Hepatocyte (in vitro differentiated cells): ENCODE results near the gene TMEFF1. TPM values are rescaled to one million over a fixed set of nuclear protein-coding genes. Genes with fewer than 3 reads are reported as not detected.

Experiments
- DNase-seq: peaks from one replicate; pipeline ENCODE4 v3.0.0-alpha.2; 2016; ENCODE audit warnings: low spot score
- H2AFZ ChIP-seq: fragments of 200-600 bp; sonication (generic); 2 replicates; pipeline ENCODE4 v1.6.0; 2016; ENCODE audit warnings: antibody characterized with exemption, mild to moderate bottlenecking
- H3K27ac ChIP-seq: fragments of 200-600 bp; sonication (generic); 2 replicates; pipeline ENCODE4 v1.5.1; 2016; ENCODE audit warnings: mild to moderate bottlenecking
- H3K27me3 ChIP-seq: fragments of 200-600 bp; sonication (generic); 2 replicates; pipeline ENCODE4 v1.6.1; 2016
- H3K36me3 ChIP-seq: fragments of 200-600 bp; sonication (generic); replicated peaks from 2 replicates; pipeline ENCODE4 v1.5.1; 2016; ENCODE audit warnings: low read depth; ENCODE audit not compliant: insufficient read depth
- H3K4me1 ChIP-seq: fragments of 200-600 bp; sonication (generic); 2 replicates; pipeline ENCODE4 v1.5.1; 2016; ENCODE audit warnings: mild to moderate bottlenecking, moderate library complexity; ENCODE audit not compliant: insufficient read depth
- H3K4me2 ChIP-seq: fragments of 200-600 bp; sonication (generic); 2 replicates; pipeline ENCODE4 v1.6.0; 2016
- H3K4me3 ChIP-seq: fragments of 200-600 bp; sonication (generic); 2 replicates; pipeline ENCODE4 v1.5.1; 2016; ENCODE audit warnings: mild to moderate bottlenecking
- H3K79me2 ChIP-seq: fragments of 200-600 bp; sonication (generic); 2 replicates; pipeline ENCODE4 v1.6.0; 2017; ENCODE audit warnings: mild to moderate bottlenecking
- H3K9me2 ChIP-seq: fragments of 200-600 bp; sonication (generic); replicated peaks from 2 replicates; pipeline ENCODE4 v1.6.0; 2017; ENCODE audit warnings: mild to moderate bottlenecking; ENCODE audit not compliant: insufficient read depth
- H3K9me3 ChIP-seq: fragments of 200-600 bp; sonication (generic); 2 replicates; pipeline ENCODE4 v1.5.1; 2016; ENCODE audit warnings: low read depth, mild to moderate bottlenecking
- H4K20me1 ChIP-seq: fragments of 200-600 bp; sonication (generic); 2 replicates; pipeline ENCODE4 v1.6.0; 2016; ENCODE audit warnings: mild to moderate bottlenecking; ENCODE audit not compliant: insufficient read depth, poor library complexity, severe bottlenecking
- EZH2 ChIP-seq: fragments of 200-600 bp; sonication (generic); IDR thresholded peaks from 2 replicates; pipeline ENCODE4 v1.6.1; 2016; ENCODE audit warnings: antibody characterized with exemption, mild to moderate bottlenecking, borderline replicate concordance
- EZH2phosphoT487 ChIP-seq: fragments of 200-600 bp; sonication (generic); IDR thresholded peaks from one replicate; pipeline ENCODE4 v1.6.1; 2018; ENCODE audit warnings: antibody characterized with exemption, mild to moderate bottlenecking, low read depth, moderate library complexity; ENCODE audit not compliant: unreplicated experiment, severe bottlenecking
- WGBS: methylation state at CpG from one replicate; pipeline ENCODE4 v1.1.6; 2016; ENCODE audit warnings: low lambda C conversion rate; ENCODE audit errors: missing lambda C conversion rate; 5-methylcytosine and 5-hydroxymethylcytosine counted together
- polyA plus RNA-seq: library from polyadenylated mRNA; unstranded; fragments of >200 nt; fragmentation: Nextera tagmentation; extraction: Ambion mirVana; gene quantifications from 2 replicates; pipeline ENCODE4 v1.2.1, GENCODE V29; 2016
- total RNA-seq: library from RNA; depleted of rRNA; stranded (reverse); fragments of >200 nt; gene quantifications from 2 replicates; pipeline ENCODE4 v1.2.3, GENCODE V29; 2014
- TF ChIP-seq, protein P1 (sequence below): fragments of 200-600 bp; sonication (generic); IDR thresholded peaks from 2 replicates; pipeline ENCODE4 v1.5.1; 2016; ENCODE audit warnings: antibody characterized with exemption, mild to moderate bottlenecking; ENCODE audit not compliant: poor library complexity

TMEFF1 gene
- total and polyA plus RNA-seq, 2 experiments from 2014 or later, result 5.9 to 8.7 TPM

DNA sequence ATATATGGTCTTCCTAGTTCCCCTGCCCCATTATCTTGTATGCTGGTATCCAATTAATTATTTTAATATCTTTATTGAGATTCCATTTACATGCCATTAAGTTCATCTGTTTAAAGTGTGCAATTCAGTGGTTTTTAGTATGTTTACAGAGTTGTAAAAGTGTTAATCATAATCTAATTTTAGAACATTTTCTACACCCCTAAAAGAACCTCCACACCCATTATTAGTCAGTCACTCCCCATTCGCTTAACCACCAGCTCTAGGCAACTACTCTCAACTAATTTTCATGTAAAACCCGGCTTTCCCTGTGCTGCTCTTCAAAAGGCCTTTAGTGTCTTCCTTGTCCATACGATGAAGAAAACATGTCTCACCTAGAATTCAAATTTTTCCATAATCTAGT, 84.1 kb downstream of the TMEFF1 start:
- DNase-seq, result no peak
- no peaks in the 10 kb centered on the region for H3K9me2 ChIP-seq
- H3K27me3 ChIP-seq, result no peaks in the 10 kb centered on the region
- H3K9me3 ChIP-seq, result no peaks in the 10 kb centered on the region
- 98% methylated on average over 3 of the region's 3 CpGs for WGBS
- no peak overlapping the region for H3K27ac ChIP-seq
- H3K4me2 ChIP-seq, result no peak overlapping the region
- TF ChIP-seq EZH2, result no peak
- TF ChIP-seq, protein P1, sequence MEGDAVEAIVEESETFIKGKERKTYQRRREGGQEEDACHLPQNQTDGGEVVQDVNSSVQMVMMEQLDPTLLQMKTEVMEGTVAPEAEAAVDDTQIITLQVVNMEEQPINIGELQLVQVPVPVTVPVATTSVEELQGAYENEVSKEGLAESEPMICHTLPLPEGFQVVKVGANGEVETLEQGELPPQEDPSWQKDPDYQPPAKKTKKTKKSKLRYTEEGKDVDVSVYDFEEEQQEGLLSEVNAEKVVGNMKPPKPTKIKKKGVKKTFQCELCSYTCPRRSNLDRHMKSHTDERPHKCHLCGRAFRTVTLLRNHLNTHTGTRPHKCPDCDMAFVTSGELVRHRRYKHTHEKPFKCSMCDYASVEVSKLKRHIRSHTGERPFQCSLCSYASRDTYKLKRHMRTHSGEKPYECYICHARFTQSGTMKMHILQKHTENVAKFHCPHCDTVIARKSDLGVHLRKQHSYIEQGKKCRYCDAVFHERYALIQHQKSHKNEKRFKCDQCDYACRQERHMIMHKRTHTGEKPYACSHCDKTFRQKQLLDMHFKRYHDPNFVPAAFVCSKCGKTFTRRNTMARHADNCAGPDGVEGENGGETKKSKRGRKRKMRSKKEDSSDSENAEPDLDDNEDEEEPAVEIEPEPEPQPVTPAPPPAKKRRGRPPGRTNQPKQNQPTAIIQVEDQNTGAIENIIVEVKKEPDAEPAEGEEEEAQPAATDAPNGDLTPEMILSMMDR, result no peak
- no peak for TF ChIP-seq EZH2phosphoT487
- no peak overlapping the region for H2AFZ ChIP-seq
- H3K79me2 ChIP-seq, result no peaks in the 10 kb centered on the region
- H4K20me1 ChIP-seq, result no peaks in the 10 kb centered on the region
- H3K4me1 ChIP-seq, result no peaks in the 10 kb centered on the region
- H3K4me3 ChIP-seq, result no peak overlapping the region
- H3K36me3 ChIP-seq, result no peaks in the 10 kb centered on the region

DNA sequence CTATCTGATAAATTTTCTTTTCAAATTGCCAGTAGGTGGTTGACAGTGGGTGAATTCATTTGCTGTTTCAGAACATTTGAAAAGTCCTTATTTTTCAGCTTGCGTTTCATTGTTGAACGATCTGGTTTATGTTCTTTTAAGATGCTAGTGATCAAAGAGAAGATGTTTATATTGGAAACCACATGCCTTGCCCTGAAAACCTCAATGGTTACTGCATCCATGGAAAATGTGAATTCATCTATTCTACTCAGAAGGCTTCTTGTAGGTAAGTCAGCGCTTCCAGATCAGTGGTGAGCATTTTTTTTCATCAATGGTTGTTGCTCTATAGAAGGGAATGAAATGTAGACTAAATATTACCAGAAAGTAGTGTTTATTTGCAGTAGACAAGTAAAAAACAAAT, 88.3 kb downstream of the TMEFF1 start:
- no peak overlapping the region for H3K4me2 ChIP-seq
- WGBS, result 72% methylated on average over 3 of the region's 3 CpGs
- no peak overlapping the region for H3K4me3 ChIP-seq
- no peaks in the 10 kb centered on the region for H3K36me3 ChIP-seq
- no peaks in the 10 kb centered on the region for H3K79me2 ChIP-seq
- DNase-seq, result no peak
- no peaks in the 10 kb centered on the region for H4K20me1 ChIP-seq
- H3K27me3 ChIP-seq, result no peaks in the 10 kb centered on the region
- H3K4me1 ChIP-seq, result no peaks in the 10 kb centered on the region
- TF ChIP-seq, protein P1, result no peak
- TF ChIP-seq EZH2phosphoT487 (no peak), EZH2 (no peak)
- H2AFZ ChIP-seq, result no peak overlapping the region
- H3K9me2 ChIP-seq, result no peaks in the 10 kb centered on the region
- H3K27ac ChIP-seq, result no peak overlapping the region
- H3K9me3 ChIP-seq, result no peaks in the 10 kb centered on the region

DNA sequence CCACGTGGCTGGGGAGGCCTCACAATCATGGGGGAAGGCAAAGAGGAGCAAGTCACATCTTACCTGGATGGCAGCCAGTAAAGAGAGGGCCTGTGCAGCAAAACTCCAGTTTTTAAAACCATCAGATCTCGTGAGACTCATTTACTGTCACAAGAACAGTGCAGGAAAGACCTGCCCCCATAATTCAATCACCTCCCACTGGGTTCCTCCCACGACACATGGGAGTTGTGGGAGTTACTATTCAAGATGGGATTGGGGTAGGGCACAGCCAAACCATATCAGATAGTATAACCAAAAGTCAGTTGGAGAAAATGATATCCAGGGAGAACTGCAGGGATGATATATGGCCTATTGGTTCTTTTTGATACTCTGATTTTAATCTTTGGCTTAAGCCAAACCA, 94.9 kb downstream of the TMEFF1 start:
- no peak overlapping the region for H2AFZ ChIP-seq
- DNase-seq, result no peak
- H3K27me3 ChIP-seq, result no peaks in the 10 kb centered on the region
- TF ChIP-seq, protein P1, result no peak
- TF ChIP-seq EZH2 (no peak), EZH2phosphoT487 (no peak)
- H4K20me1 ChIP-seq, result no peaks in the 10 kb centered on the region
- H3K4me2 ChIP-seq, result no peak overlapping the region
- H3K4me1 ChIP-seq, result no peaks in the 10 kb centered on the region
- no peak overlapping the region for H3K4me3 ChIP-seq
- no peaks in the 10 kb centered on the region for H3K79me2 ChIP-seq
- no peaks in the 10 kb centered on the region for H3K9me3 ChIP-seq
- 89% methylated on average over 3 of the region's 3 CpGs for WGBS
- no peaks in the 10 kb centered on the region for H3K36me3 ChIP-seq
- H3K27ac ChIP-seq, result no peak overlapping the region
- H3K9me2 ChIP-seq, result no peaks in the 10 kb centered on the region

DNA sequence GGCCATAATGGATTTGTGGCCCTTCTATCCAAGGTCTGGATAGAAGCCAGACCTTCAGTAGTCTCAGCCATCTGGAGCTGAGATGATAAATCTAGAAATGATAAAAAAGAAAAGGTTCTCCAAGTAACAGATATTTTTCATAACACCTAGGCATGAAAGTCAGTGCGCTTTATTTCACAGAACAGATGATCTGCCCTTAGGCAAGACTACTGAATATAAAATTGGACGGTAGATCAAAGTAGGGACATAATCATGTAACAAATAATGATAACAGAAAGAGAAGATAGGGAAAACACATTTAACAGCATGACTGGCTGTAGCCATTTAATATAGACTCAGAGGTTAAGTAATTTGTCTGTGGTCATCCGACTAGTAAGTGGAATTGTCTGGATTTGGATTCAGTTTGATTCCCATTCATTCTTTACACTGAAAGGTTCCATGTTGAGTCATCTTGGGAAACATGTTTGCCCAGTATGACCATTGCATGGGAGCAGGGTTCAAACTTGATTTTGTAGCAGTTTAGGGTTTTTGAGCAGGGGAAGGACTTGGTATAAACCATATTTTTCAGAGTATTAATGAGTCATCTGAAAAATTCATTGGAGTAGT, 100.8 kb downstream of the TMEFF1 start:
- no peaks in the 10 kb centered on the region for H3K79me2 ChIP-seq
- H2AFZ ChIP-seq, result no peak overlapping the region
- H4K20me1 ChIP-seq, result no peaks in the 10 kb centered on the region
- 90% methylated on average over 3 of the region's 3 CpGs for WGBS
- no peaks in the 10 kb centered on the region for H3K4me1 ChIP-seq
- H3K4me2 ChIP-seq, result no peak overlapping the region
- no peaks in the 10 kb centered on the region for H3K27me3 ChIP-seq
- H3K9me2 ChIP-seq, result no peaks in the 10 kb centered on the region
- H3K36me3 ChIP-seq, result no peaks in the 10 kb centered on the region
- no peak overlapping the region for H3K4me3 ChIP-seq
- DNase-seq, result no peak
- H3K9me3 ChIP-seq, result no peaks in the 10 kb centered on the region
- H3K27ac ChIP-seq, result no peak overlapping the region
- TF ChIP-seq EZH2, result no peak
- no peak for TF ChIP-seq EZH2phosphoT487
- TF ChIP-seq, protein P1, result no peak
